SK-N-SH treated with all-trans-retinoic acid at 6 μM for 48 hours (cell line): ENCODE results near the gene REEP6.

Experiments used
- ARNTL ChIP-seq: fragments of 450-650 bp; formaldehyde crosslinking; IDR thresholded peaks from 2 replicates; pipeline ENCODE4 v1.5.0; 2020; ENCODE audit warnings: low read depth, mild to moderate bottlenecking, moderate library complexity, borderline replicate concordance
- BACH2 ChIP-seq: fragments of 250-450 bp; sonication (Bioruptor Pico); IDR thresholded peaks from 2 replicates; pipeline ENCODE4 v1.9.0; 2021; ENCODE audit warnings: mild to moderate bottlenecking, borderline replicate concordance
- CSDC2 ChIP-seq: fragments of 250-450 bp; sonication (Bioruptor Pico); IDR thresholded peaks from 2 replicates; pipeline ENCODE4 v1.5.0; 2020; ENCODE audit warnings: mild to moderate bottlenecking, moderate library complexity
- OSR1 ChIP-seq: fragments of 250-450 bp; sonication (Bioruptor Pico); IDR thresholded peaks from 2 replicates; pipeline ENCODE4 v1.8.0; 2022; ENCODE audit warnings: moderate library complexity, mild to moderate bottlenecking, inconsistent platforms
- PPARA ChIP-seq: fragments of 250-450 bp; sonication (Bioruptor Pico); IDR thresholded peaks from 2 replicates; pipeline ENCODE4 v1.5.0; 2020; ENCODE audit warnings: mild to moderate bottlenecking, borderline replicate concordance
- RARB ChIP-seq: fragments of 250-450 bp; sonication (Bioruptor Pico); IDR thresholded peaks from 2 replicates; pipeline ENCODE4 v1.8.0; 2021; ENCODE audit warnings: mild to moderate bottlenecking, moderate library complexity
- TOX ChIP-seq: fragments of 250-450 bp; sonication (Bioruptor Pico); IDR thresholded peaks from 2 replicates; pipeline ENCODE4 v1.8.0; 2021; ENCODE audit warnings: mild to moderate bottlenecking, moderate library complexity, borderline replicate concordance
- ZC3H10 ChIP-seq: fragments of 250-450 bp; sonication (Bioruptor Pico); IDR thresholded peaks from 2 replicates; pipeline ENCODE4 v1.5.1; 2021; ENCODE audit warnings: mild to moderate bottlenecking, moderate library complexity
- ZFP3 ChIP-seq: fragments of 250-450 bp; sonication (Bioruptor Pico); IDR thresholded peaks from 2 replicates; pipeline ENCODE4 v1.5.0; 2020; ENCODE audit warnings: mild to moderate bottlenecking, moderate library complexity
- ZFP30 ChIP-seq: fragments of 450-650 bp; formaldehyde crosslinking; IDR thresholded peaks from 2 replicates; pipeline ENCODE4 v1.5.0; 2022; ENCODE audit warnings: mild to moderate bottlenecking, moderate library complexity
- ZNF70 ChIP-seq: fragments of 450-650 bp; formaldehyde crosslinking; IDR thresholded peaks from 2 replicates; pipeline ENCODE4 v1.5.0; 2020; ENCODE audit warnings: mild to moderate bottlenecking, moderate library complexity
- TF ChIP-seq, protein P1 (sequence below): fragments of 250-450 bp; sonication (Bioruptor Pico); IDR thresholded peaks from 2 replicates; pipeline ENCODE4 v1.5.1; 2020; ENCODE audit warnings: low read depth, mild to moderate bottlenecking, moderate library complexity
- TF ChIP-seq, protein P2 (sequence below): fragments of 250-450 bp; sonication (Bioruptor Pico); IDR thresholded peaks from 2 replicates; pipeline ENCODE4 v1.8.0; 2020; ENCODE audit warnings: mild to moderate bottlenecking, moderate library complexity, borderline replicate concordance

DNA sequence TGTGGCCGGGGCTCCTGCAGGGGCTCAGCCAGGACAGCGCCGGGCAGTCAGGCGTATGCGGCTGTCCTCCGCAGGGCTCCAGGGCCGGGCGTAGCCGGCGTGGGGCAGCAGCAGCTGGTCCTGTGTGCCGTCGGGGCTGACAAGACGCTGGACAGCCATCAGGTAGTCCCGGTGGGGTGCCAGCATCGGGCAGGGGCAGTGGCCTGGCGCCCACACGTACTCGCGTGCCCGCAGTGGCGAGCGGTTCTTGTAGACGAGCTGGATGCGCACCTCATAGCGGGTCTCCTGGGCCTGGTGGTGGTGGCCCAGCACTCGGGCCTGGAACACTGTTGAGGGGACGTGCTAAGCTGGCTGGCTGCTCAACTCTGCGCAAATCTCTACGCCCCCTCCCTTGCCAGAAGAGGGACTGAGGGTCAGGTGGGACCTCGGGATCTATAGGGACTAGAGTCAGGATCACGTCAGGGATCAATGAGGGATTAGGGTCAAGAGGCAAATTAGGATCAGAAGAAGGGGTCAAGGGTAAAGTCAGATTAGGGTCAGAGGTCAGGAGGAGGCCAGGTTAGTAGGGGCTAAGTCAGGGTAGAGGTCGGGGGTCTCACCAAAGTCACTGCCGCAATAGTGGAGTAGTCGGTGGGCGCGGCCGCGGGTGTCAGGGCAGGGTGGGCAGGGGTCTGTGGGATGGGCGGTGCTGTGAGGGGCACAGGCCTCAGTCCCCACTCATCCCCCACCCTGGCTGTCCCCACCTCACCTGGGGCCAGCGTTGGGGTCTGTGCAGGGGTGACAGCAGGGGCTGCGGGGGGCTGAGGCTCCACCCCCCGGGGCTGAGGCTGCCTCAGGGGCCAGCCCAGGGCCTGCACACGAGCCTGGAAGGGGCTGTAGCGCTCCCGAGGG lies 15.3 kb downstream of the REEP6 start:
- TF ChIP-seq, protein P1, sequence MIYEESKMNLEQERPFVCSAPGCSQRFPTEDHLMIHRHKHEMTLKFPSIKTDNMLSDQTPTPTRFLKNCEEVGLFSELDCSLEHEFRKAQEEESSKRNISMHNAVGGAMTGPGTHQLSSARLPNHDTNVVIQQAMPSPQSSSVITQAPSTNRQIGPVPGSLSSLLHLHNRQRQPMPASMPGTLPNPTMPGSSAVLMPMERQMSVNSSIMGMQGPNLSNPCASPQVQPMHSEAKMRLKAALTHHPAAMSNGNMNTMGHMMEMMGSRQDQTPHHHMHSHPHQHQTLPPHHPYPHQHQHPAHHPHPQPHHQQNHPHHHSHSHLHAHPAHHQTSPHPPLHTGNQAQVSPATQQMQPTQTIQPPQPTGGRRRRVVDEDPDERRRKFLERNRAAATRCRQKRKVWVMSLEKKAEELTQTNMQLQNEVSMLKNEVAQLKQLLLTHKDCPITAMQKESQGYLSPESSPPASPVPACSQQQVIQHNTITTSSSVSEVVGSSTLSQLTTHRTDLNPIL (CRISPR knock-in tag): no peak
- TF ChIP-seq ZNF70 (CRISPR knock-in tag) (no peak), ZC3H10 (CRISPR knock-in tag) (no peak), PPARA (CRISPR knock-in tag) (no peak), ZFP30 (no peak), ARNTL (CRISPR knock-in tag) (no peak), OSR1 (CRISPR knock-in tag) (no peak), CSDC2 (CRISPR knock-in tag) (no peak), RARB (no peak), ZFP3 (CRISPR knock-in tag) (no peak), BACH2 (CRISPR knock-in tag) (no peak), TOX (CRISPR knock-in tag) (no peak)
- TF ChIP-seq, protein P2, sequence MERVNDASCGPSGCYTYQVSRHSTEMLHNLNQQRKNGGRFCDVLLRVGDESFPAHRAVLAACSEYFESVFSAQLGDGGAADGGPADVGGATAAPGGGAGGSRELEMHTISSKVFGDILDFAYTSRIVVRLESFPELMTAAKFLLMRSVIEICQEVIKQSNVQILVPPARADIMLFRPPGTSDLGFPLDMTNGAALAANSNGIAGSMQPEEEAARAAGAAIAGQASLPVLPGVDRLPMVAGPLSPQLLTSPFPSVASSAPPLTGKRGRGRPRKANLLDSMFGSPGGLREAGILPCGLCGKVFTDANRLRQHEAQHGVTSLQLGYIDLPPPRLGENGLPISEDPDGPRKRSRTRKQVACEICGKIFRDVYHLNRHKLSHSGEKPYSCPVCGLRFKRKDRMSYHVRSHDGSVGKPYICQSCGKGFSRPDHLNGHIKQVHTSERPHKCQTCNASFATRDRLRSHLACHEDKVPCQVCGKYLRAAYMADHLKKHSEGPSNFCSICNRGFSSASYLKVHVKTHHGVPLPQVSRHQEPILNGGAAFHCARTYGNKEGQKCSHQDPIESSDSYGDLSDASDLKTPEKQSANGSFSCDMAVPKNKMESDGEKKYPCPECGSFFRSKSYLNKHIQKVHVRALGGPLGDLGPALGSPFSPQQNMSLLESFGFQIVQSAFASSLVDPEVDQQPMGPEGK: no peak
